Activated T-cell treated with anti-CD3 and anti-CD28 coated beads, Interleukin-2, amount 50 U/mL, for 24 hours (primary cell): Measurements from ENCODE around the gene MAGEA11.
"Not testable (repeated sequence)": the region's sequence is repeated elsewhere in the genome, so short reads cannot be mapped to it uniquely, and the experiment has no call there.

Experiments
- DNase-seq: peaks from one replicate; pipeline ENCODE4 v3.0.0-alpha.2; 2020
- H3K27ac Mint-ChIP-seq: 2 replicates; pipeline ENCODE4 v1.8.0; 2020; ENCODE audit warnings: mild to moderate bottlenecking, mixed read lengths
- H3K27me3 Mint-ChIP-seq: 2 replicates; pipeline ENCODE4 v1.8.0; 2020; ENCODE audit warnings: mixed read lengths
- H3K36me3 Mint-ChIP-seq: 2 replicates; pipeline ENCODE4 v1.8.0; 2020; ENCODE audit warnings: low read depth, mixed read lengths
- H3K4me1 Mint-ChIP-seq: 2 replicates; pipeline ENCODE4 v1.8.0; 2020; ENCODE audit warnings: low read depth, mixed read lengths
- H3K4me3 Mint-ChIP-seq: 2 replicates; pipeline ENCODE4 v1.8.0; 2020; ENCODE audit warnings: mild to moderate bottlenecking, moderate library complexity, mixed read lengths
- H3K9me3 Mint-ChIP-seq: 2 replicates; pipeline ENCODE4 v1.8.0; 2020; ENCODE audit warnings: mixed read lengths

The MAGEA11 gene

GRCh38 chrX:149704664-149705063 lies 7.2 kb upstream of the MAGEA11 start:
- Mint-ChIP-seq H3K27me3 (peaks cover 25% of the 10 kb centered on the region), H3K4me3 (no peak overlapping the region), H3K36me3 (no peaks in the 10 kb centered on the region), H3K27ac (no peak overlapping the region), H3K4me1 (no peaks in the 10 kb centered on the region), H3K9me3 (peaks cover 4% of the 10 kb centered on the region)
- no peak for DNase-seq

DNA sequence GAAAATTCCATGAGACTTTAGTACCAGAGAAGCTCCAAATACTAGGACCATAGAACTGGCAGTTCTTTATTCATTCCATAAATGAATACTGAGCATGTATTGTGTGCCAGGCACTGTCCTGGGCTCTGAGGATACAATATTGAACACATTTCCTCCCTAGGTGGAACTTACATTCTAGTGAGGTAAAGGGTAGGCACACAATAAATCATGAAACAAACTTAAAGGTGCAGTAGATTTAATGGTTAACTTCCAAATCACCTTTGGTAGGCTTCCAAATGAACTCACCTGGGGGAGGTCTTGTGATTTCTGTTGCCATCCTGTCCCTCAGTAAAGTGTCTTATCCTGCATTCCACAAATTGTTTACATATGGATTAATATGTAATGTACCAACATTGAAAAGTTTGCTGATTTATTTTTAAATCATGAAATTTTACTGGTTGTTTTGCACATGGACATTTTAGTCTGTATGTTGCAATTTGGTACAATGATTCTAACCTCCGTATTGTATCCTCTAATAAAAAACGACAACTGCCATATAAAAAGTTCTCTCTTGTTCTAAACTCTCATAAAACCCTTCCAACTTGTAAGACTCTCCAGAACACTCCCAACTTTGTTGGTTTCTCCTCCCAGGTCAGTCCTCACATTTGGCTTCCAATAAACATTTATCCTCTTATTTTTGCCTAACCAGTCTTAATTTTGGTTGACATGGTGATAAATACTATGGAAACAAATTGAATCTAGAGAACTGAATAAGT lies 4.5 kb upstream of the MAGEA11 start:
- Mint-ChIP-seq H3K9me3 (no peaks in the 10 kb centered on the region), H3K27me3 (peaks cover 29% of the 10 kb centered on the region), H3K4me3 (no peak overlapping the region), H3K4me1 (no peaks in the 10 kb centered on the region), H3K36me3 (no peaks in the 10 kb centered on the region), H3K27ac (no peak overlapping the region)
- DNase-seq, result no peak

- Mint-ChIP-seq H3K4me1 (no peaks in the 10 kb centered on the region), H3K36me3 (no peaks in the 10 kb centered on the region), H3K4me3 (no peak overlapping the region), H3K9me3 (no peaks in the 10 kb centered on the region), H3K27me3 (peaks cover 12% of the 10 kb centered on the region), H3K27ac (no peak overlapping the region)
- DNase-seq, result no peak
Measured at GRCh38 chrX:149712831-149713230, 971 bp downstream of the MAGEA11 start.

- DNase-seq, result no peak
- Mint-ChIP-seq H3K36me3 (no peaks in the 10 kb centered on the region), H3K27ac (no peak overlapping the region), H3K4me3 (no peak overlapping the region), H3K9me3 (no peaks in the 10 kb centered on the region), H3K27me3 (peaks cover 9% of the 10 kb centered on the region), H3K4me1 (no peaks in the 10 kb centered on the region)
Measured at GRCh38 chrX:149713279-149714050, 1.6 kb downstream of the MAGEA11 start.

- DNase-seq, result no peak
- H3K4me1 Mint-ChIP-seq, result no peaks in the 10 kb centered on the region
- H3K36me3 Mint-ChIP-seq, result no peaks in the 10 kb centered on the region
- no peaks in the 10 kb centered on the region for H3K9me3 Mint-ChIP-seq
- H3K4me3 Mint-ChIP-seq, result no peak overlapping the region
- H3K27ac Mint-ChIP-seq, result no peak overlapping the region
- H3K27me3 Mint-ChIP-seq, result peaks cover 17% of the 10 kb centered on the region
Measured at GRCh38 chrX:149715468-149715867, 3.6 kb downstream of the MAGEA11 start.

- no peak overlapping the region for H3K27ac Mint-ChIP-seq
- H3K9me3 Mint-ChIP-seq, result no peaks in the 10 kb centered on the region
- no peak overlapping the region for H3K4me3 Mint-ChIP-seq
- H3K36me3 Mint-ChIP-seq, result no peaks in the 10 kb centered on the region
- H3K27me3 Mint-ChIP-seq, result peaks cover 9% of the 10 kb centered on the region
- H3K4me1 Mint-ChIP-seq, result no peaks in the 10 kb centered on the region
- DNase-seq, result no peak
Measured at GRCh38 chrX:149716632-149717031, 4.8 kb downstream of the MAGEA11 start.

DNA sequence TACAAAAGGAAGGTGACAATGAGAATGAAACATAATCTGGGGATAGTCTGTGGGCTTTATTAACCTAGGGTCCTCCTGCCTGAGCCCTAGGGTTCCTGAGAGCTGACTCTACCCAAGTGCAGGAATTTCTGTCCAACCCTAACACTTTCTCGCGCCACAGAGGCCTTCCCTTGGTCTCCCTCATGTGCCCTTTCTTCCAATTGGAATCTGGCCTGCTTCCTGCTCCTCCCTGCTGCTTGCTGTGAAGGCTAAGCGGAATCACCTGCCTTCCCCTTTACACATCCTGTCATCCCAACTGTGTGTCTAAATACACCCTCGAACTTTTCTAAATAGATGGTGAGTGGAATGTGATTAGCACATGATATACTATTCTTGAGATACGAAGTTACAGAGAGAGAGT lies 5.9 kb downstream of the MAGEA11 start:
- H3K9me3 Mint-ChIP-seq, result no peaks in the 10 kb centered on the region
- H3K27ac Mint-ChIP-seq, result no peak overlapping the region
- no peaks in the 10 kb centered on the region for H3K4me1 Mint-ChIP-seq
- DNase-seq, result no peak
- peaks cover 9% of the 10 kb centered on the region for H3K27me3 Mint-ChIP-seq
- H3K4me3 Mint-ChIP-seq, result no peak overlapping the region
- no peaks in the 10 kb centered on the region for H3K36me3 Mint-ChIP-seq

- no peaks in the 10 kb centered on the region for H3K4me1 Mint-ChIP-seq
- peaks cover 9% of the 10 kb centered on the region for H3K27me3 Mint-ChIP-seq
- no peak for DNase-seq
- H3K36me3 Mint-ChIP-seq, result no peaks in the 10 kb centered on the region
- no peak overlapping the region for H3K27ac Mint-ChIP-seq
- no peaks in the 10 kb centered on the region for H3K9me3 Mint-ChIP-seq
- no peak overlapping the region for H3K4me3 Mint-ChIP-seq
Measured at GRCh38 chrX:149718757-149719156, 6.9 kb downstream of the MAGEA11 start.

DNA sequence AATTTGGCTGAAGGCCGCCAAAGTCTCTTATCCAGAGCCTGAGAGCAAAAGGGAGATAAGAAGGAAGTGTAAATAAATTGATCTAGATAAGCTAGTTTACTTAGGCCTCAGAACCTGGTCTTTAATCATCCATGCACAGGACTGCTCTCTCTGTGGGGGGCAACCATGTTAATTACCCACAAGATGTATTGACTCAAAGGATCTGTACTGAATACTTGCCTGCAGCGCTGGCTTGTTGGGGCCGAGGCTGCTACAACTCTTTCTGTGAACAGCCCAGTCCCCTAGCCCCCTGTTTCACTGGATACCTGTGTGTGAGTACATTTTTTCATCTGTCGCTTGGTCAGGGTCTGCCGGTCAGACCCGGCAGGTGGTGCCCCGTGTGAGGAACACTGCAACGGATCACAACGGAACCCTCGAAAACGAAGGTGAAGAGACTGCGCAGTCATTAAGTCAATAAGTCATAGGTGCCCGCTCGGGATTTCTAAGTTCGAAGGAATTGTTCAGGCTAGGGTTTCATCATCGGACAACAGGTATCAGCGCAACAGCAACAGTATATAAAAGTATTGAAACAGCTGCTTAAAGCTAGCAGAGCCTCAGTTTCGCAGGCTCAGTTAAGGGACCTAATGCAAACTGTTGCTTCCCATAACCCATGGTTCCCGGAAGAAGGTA lies 8.3 kb downstream of the MAGEA11 start:
- no peaks in the 10 kb centered on the region for H3K4me1 Mint-ChIP-seq
- H3K36me3 Mint-ChIP-seq, result no peaks in the 10 kb centered on the region
- H3K4me3 Mint-ChIP-seq, result no peak overlapping the region
- H3K9me3 Mint-ChIP-seq, result no peaks in the 10 kb centered on the region
- peaks cover 9% of the 10 kb centered on the region for H3K27me3 Mint-ChIP-seq
- H3K27ac Mint-ChIP-seq, result no peak overlapping the region
- no peak for DNase-seq

- H3K27me3 Mint-ChIP-seq, H3K4me1 Mint-ChIP-seq, H3K4me3 Mint-ChIP-seq, H3K9me3 Mint-ChIP-seq, H3K27ac Mint-ChIP-seq, H3K36me3 Mint-ChIP-seq, DNase-seq: not testable (repeated sequence)
Measured at GRCh38 chrX:149721241-149721640, 9.4 kb downstream of the MAGEA11 start.

DNA sequence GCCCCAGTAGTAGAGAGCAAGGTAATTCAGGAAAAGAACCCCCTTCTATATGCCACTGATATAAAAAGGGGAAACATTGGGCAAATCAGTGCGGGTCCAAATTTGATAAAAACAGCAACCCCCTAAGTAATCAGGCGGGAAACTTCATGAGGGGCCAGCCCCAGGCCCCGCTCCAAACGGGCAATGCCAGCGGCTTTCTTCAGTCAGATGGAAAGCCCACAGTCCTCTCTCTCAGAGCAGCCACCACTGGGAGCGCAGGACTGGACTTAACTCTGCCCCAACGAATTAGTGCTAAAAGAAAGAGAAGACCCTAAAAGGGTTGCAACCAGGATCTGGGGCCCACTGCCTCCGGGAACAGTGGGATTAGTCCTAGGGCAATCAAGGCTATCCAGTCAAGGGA lies 9.9 kb downstream of the MAGEA11 start:
- DNase-seq, result no peak
- Mint-ChIP-seq H3K9me3 (no peaks in the 10 kb centered on the region), H3K27me3 (peaks cover 9% of the 10 kb centered on the region), H3K4me1 (no peaks in the 10 kb centered on the region), H3K36me3 (no peaks in the 10 kb centered on the region), H3K27ac (no peak overlapping the region), H3K4me3 (no peak overlapping the region)

DNA sequence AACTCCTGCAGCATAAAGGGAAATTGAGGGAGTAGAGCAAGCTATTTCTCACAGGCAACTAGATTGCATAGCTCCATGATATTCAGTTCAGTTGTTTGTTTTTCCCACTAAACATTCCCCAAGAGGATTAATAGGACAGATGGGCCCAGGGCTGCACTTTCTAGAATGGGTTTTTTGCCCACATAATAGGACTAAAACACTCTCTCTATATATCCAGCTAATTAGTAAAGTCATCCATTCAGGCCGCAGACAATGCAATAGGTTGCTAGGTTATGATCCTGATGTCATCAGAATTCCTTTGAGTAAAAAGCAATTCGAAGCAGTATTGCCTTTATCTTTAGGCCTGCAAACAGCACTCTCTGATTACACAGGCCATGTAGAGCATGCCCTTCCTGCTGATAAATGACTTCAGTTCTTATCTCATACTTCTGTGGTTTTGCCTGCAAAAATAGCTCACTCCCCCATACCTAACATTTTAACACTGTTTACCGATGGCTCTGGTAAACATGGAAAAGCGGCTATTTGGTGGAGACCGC lies 11.8 kb downstream of the MAGEA11 start:
- H3K4me3 Mint-ChIP-seq, H3K36me3 Mint-ChIP-seq: not testable (repeated sequence)

DNA sequence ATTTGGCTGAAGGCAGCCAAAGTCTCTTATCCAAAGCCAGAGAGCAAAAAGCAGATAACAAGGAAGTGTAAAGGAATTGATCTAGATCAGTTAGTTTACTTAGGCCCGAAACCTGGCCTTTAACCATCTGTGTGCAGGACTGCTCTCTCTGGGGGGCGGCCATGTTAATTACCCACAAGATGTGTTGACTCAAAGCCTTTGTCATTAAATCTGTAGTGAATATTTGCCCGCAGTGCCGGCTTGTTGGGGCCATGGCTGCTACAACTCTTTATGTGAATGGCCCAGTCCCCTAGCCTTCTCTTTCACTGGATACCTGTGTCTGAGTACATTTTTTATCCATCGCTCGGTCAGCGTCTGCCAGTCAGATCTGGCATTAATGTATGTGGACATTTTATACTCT lies 15.4 kb downstream of the MAGEA11 start:
- DNase-seq, H3K9me3 Mint-ChIP-seq, H3K27ac Mint-ChIP-seq, H3K4me1 Mint-ChIP-seq, H3K36me3 Mint-ChIP-seq, H3K4me3 Mint-ChIP-seq, H3K27me3 Mint-ChIP-seq: not testable (repeated sequence)

More for the DNA sequence above, 11.8 kb downstream of the MAGEA11 start:
- H3K27me3 Mint-ChIP-seq, H3K4me1 Mint-ChIP-seq, H3K9me3 Mint-ChIP-seq, H3K27ac Mint-ChIP-seq, DNase-seq: not testable (repeated sequence)

DNA sequence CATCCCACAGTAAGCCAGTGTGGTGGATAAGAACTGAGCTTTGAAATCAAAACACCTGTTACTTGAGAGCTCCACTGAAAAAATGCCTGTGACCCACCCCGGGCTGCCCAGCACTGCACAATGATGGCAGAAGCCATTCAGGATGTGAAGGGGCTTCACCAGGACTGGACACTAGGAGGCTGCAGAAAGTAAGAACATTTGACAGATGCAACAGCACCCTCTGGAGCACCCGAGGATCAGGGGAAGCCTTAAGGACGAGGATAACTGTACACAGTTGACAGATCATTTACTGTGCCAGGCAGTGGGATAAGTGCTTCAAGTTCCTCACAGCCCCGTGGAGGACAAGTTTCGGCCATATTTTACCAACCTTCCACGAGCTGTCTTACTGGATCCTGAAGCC lies 30.4 kb downstream of the MAGEA11 start:
- H3K27ac Mint-ChIP-seq, H3K36me3 Mint-ChIP-seq, H3K27me3 Mint-ChIP-seq, H3K4me1 Mint-ChIP-seq, H3K9me3 Mint-ChIP-seq, H3K4me3 Mint-ChIP-seq, DNase-seq: not testable (repeated sequence)
